Lower lobe of right lung (tissue), 2 donors: ENCODE data around the gene TSSK3. TPM values are rescaled to one million over a fixed set of nuclear protein-coding genes. Genes with fewer than 3 reads are reported as not detected.

Source experiments
- ATAC-seq, 2 donors: fragments of 200-7000 bp; cut with Tn5 transposase; one replicate each; pipeline ENCODE4 v1.9.1; 2020 to 2022; ENCODE audit warnings: mild to moderate bottlenecking in 2 of 2, moderate library complexity in 2 of 2
- DNase-seq: peaks from one replicate; pipeline ENCODE4 v3.0.0-alpha.2; 2020
- H3K27ac ChIP-seq: fragments of 200-600 bp; one replicate; pipeline ENCODE4 v1.8.0; 2022
- H3K27me3 ChIP-seq: fragments of 200-600 bp; one replicate; pipeline ENCODE4 v1.8.0; 2022; ENCODE audit warnings: low read depth
- H3K36me3 ChIP-seq: fragments of 200-600 bp; one replicate; pipeline ENCODE4 v1.8.0; 2022; ENCODE audit warnings: mild to moderate bottlenecking
- H3K4me1 ChIP-seq: fragments of 200-600 bp; one replicate; pipeline ENCODE4 v1.8.0; 2022
- H3K4me3 ChIP-seq: fragments of 200-600 bp; one replicate; pipeline ENCODE4 v1.8.0; 2022; ENCODE audit warnings: mild to moderate bottlenecking
- H3K9me3 ChIP-seq: fragments of 200-600 bp; one replicate; pipeline ENCODE4 v1.8.0; 2022
- CTCF ChIP-seq: fragments of 200-600 bp; IDR thresholded peaks from one replicate; pipeline ENCODE4 v1.8.0; 2022; ENCODE audit warnings: antibody characterized with exemption, mild to moderate bottlenecking
- intact Hi-C: fragments of 100-400 bp; cut with DNase I; formaldehyde crosslinking; loops from one replicate; pipeline ENCODE4 v1.11.0; 2022
- total RNA-seq: library from RNA; stranded (reverse); fragmentation: NEBNext Ultra II Directional; extraction: Animal tissue kit (Norgen Biotek cat#: 25700); gene quantifications from one replicate; pipeline ENCODE4 v1.2.1, GENCODE V29; 2021
- donor health status: DM: no; HTN: yes; CAD: no; lungs with severe emphysema.

TSSK3 gene
- total RNA-seq, 1 donor from 2014 or later = 2.1 TPM

GRCh38 chr1:32413507-32414185 lies 51.3 kb downstream of the TSSK3 start:
- Histone ChIP-seq H3K27me3 (no peaks in the 10 kb centered on the region), H3K9me3 (no peaks in the 10 kb centered on the region), H3K4me3 (no peak overlapping the region), H3K4me1 (peaks cover 7% of the 10 kb centered on the region), H3K36me3 (no peaks in the 10 kb centered on the region), H3K27ac (no peak overlapping the region)
- DNase-seq (peak; percentile 47), ATAC-seq (peak; percentile 92)
- intact Hi-C loops = no loop called here
- TF ChIP-seq CTCF = peak; percentile 83

Other genes starting within 250 kb of the TSSK3 start
- 45.1 TPM for gene TXLNA, start 182.9 kb upstream of the TSSK3 start, total RNA-seq
- gene CCDC28B, start 161.9 kb upstream of the TSSK3 start, total RNA-seq = 3.3 TPM
- 2.0 TPM for gene IQCC, start 156.9 kb upstream of the TSSK3 start, total RNA-seq
- gene DCDC2B, start 153.4 kb upstream of the TSSK3 start, total RNA-seq = 3.2 TPM
- 24.5 TPM for gene TMEM234, start 140.2 kb upstream of the TSSK3 start, total RNA-seq
- gene EIF3I, start 140.1 kb upstream of the TSSK3 start, total RNA-seq = 99.4 TPM
- 21.9 TPM for gene FAM167B, start 115.3 kb upstream of the TSSK3 start, total RNA-seq
- 7.5 TPM for gene LCK, start 111.3 kb upstream of the TSSK3 start, total RNA-seq
- gene HDAC1, start 70.5 kb upstream of the TSSK3 start, total RNA-seq = 68.9 TPM
- gene MARCKSL1, start 26.3 kb upstream of the TSSK3 start, total RNA-seq = 34.7 TPM
- gene FAM229A, start 54 bp upstream of the TSSK3 start, total RNA-seq = 9.7 TPM
- 63.2 TPM for gene BSDC1, start 31.9 kb downstream of the TSSK3 start, total RNA-seq
- gene ZBTB8B, start 102.5 kb downstream of the TSSK3 start, total RNA-seq = 0.03 TPM
- 8.4 TPM for gene ZBTB8A, start 176.9 kb downstream of the TSSK3 start, total RNA-seq